Measurements from ENCODE around the gene P4HA3. TPM values are rescaled to one million over a fixed set of nuclear protein-coding genes. Genes with fewer than 3 reads are reported as not detected.

P4HA3 gene
- total and polyA plus RNA-seq, 9 of the 15 experiments (the other 6 are each of a cell fraction or from before 2014, with no cell fraction given) = 0.01 to 0.03 TPM; not detected in 7

DNA sequence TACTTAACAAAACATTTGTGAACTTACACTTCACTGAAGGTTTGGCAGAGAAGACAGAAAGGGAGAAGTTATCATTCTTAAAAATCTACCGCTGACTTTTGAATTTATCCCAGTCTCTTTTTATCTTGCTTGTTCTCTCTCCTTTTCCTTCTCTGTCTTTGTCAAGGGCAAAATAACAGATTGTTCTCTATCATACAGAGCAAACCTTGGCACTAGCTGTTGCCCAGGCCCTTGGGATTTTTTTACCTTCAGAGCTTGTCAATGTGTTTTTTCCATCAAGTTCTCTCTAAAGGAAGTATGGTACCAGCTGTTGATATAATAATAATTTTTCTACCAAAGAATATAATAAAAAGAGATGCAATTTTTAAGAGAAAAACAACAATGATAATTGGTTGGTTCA is 73.2 kb downstream of the P4HA3 start (continued):
- no peak for TF ChIP-seq ZNF146 (CRISPR knock-in tag; IDR thresholded peaks at IDR 0.05; ENCODE audit: unreplicated experiment)
- no peak for TF ChIP-seq SIN3B (IDR thresholded peaks at IDR 0.05; ENCODE audit: low read depth)
- TF ChIP-seq RHOXF2B (CRISPR knock-in tag; conservative IDR thresholded peaks at IDR 0.05) = no peak
- TF ChIP-seq DNMT1 (IDR thresholded peaks at IDR 0.05) = no peak
- TF ChIP-seq, protein P1, sequence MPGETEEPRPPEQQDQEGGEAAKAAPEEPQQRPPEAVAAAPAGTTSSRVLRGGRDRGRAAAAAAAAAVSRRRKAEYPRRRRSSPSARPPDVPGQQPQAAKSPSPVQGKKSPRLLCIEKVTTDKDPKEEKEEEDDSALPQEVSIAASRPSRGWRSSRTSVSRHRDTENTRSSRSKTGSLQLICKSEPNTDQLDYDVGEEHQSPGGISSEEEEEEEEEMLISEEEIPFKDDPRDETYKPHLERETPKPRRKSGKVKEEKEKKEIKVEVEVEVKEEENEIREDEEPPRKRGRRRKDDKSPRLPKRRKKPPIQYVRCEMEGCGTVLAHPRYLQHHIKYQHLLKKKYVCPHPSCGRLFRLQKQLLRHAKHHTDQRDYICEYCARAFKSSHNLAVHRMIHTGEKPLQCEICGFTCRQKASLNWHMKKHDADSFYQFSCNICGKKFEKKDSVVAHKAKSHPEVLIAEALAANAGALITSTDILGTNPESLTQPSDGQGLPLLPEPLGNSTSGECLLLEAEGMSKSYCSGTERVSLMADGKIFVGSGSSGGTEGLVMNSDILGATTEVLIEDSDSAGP (CRISPR knock-in tag; IDR thresholded peaks at IDR 0.05) = no peak
- no peak for TF ChIP-seq RAD51 (IDR thresholded peaks at IDR 0.05; ENCODE audit: borderline replicate concordance, low read depth)
- TF ChIP-seq ETV6 (IDR thresholded peaks at IDR 0.05; ENCODE audit: borderline replicate concordance in 1 of 2, low read depth in 2 of 2, low read length in 1 of 2) = no peak
- no peak for TF ChIP-seq ETV6 (CRISPR knock-in tag; IDR thresholded peaks at IDR 0.05; ENCODE audit: borderline replicate concordance)

DNA sequence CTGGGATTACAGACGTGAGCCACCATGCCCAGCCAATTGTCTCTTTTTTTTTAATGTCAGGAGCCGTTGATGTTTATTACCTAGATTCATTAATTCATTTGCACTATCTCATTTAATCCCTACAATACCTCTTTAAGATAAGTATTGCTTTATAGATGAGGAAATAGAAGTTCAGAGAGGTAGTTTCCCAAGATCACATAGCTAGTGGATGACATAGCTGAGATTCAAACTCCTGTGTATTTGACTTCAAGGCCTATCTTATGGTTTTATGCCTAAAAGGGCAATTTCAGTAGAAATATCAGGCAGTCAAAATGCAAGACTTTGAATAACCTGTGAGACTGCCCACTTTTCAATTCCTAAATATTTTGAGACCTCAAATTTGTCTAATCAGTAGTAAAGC is 73.9 kb downstream of the P4HA3 start:
- intact Hi-C loops (cut with micrococcal nuclease) (no loop called here), in situ Hi-C loops (cut with MboI) (no loop called here)
- no peak for DNase-seq (ENCODE audit: extremely low read depth in 1 of 4, low spot score in 3 of 4)
- Histone ChIP-seq H2AFZ (ENCODE audit: low read depth, low read length) (no peak overlapping the region), H3K4me3 (no peak overlapping the region), H3K4me2 (ENCODE audit: insufficient read depth, low read length) (no peak overlapping the region), H3K79me2 (ENCODE audit: control insufficient read depth, insufficient read depth, low read length) (no peaks in the 10 kb centered on the region), H3K9me3 (replicated peaks; ENCODE audit: control insufficient read depth, insufficient read depth, low read depth, low read length) (no peaks in the 10 kb centered on the region), H3K4me1 (replicated peaks in 1 of 2; ENCODE audit: control insufficient read depth in 2 of 2, insufficient read depth in 2 of 2, low read length in 2 of 2) (no peaks in the 10 kb centered on the region), H3K9me1 (ENCODE audit: control insufficient read depth, insufficient read depth, low read length) (no peaks in the 10 kb centered on the region), H3K27ac (ENCODE audit: extremely low read depth, low read depth, low read length) (no peak overlapping the region), H3K27me3 (ENCODE audit: control insufficient read depth in 2 of 2, insufficient read depth in 2 of 2, low read length in 2 of 2) (no peaks in the 10 kb centered on the region), H3K36me3 (ENCODE audit: control insufficient read depth, insufficient read depth, low read length) (peaks cover 81% of the 10 kb centered on the region), H4K20me1 (replicated peaks; ENCODE audit: control insufficient read depth, insufficient read depth, low read length) (no peaks in the 10 kb centered on the region), H3K9ac (ENCODE audit: insufficient read depth in 1 of 2, low read depth in 2 of 2, low read length in 2 of 2) (no peak overlapping the region)
- FAIRE-seq = no peak
- no TSS peak for BruUV-seq (replicated peaks)
- WGBS (ENCODE audit: insufficient coverage, low coverage, missing lambda C conversion rate) = 90% methylated on average over 2 of the region's 2 CpGs
- TF ChIP-seq HDGF (IDR thresholded peaks at IDR 0.05) = no peak
- TF ChIP-seq TRIM28 (IDR thresholded peaks at IDR 0.05) = no peak
- TF ChIP-seq, protein P2, sequence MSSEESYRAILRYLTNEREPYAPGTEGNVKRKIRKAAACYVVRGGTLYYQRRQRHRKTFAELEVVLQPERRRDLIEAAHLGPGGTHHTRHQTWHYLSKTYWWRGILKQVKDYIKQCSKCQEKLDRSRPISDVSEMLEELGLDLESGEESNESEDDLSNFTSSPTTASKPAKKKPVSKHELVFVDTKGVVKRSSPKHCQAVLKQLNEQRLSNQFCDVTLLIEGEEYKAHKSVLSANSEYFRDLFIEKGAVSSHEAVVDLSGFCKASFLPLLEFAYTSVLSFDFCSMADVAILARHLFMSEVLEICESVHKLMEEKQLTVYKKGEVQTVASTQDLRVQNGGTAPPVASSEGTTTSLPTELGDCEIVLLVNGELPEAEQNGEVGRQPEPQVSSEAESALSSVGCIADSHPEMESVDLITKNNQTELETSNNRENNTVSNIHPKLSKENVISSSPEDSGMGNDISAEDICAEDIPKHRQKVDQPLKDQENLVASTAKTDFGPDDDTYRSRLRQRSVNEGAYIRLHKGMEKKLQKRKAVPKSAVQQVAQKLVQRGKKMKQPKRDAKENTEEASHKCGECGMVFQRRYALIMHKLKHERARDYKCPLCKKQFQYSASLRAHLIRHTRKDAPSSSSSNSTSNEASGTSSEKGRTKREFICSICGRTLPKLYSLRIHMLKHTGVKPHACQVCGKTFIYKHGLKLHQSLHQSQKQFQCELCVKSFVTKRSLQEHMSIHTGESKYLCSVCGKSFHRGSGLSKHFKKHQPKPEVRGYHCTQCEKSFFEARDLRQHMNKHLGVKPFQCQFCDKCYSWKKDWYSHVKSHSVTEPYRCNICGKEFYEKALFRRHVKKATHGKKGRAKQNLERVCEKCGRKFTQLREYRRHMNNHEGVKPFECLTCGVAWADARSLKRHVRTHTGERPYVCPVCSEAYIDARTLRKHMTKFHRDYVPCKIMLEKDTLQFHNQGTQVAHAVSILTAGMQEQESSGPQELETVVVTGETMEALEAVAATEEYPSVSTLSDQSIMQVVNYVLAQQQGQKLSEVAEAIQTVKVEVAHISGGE (CRISPR knock-in tag; IDR thresholded peaks at IDR 0.05) = no peak
- TF ChIP-seq, protein P1 (CRISPR knock-in tag; IDR thresholded peaks at IDR 0.05) = no peak
- ATAC-seq = no peak
- ChIA-PET POLR2A (no interaction called here), CTCF (ENCODE audit: low intra/inter-chr PET ratio) (no interaction called here)
